RWPE1 (cell line): ENCODE results near the gene FAM149B1.
"Not testable (repeated sequence)": the region's sequence is repeated elsewhere in the genome, so short reads cannot be mapped to it uniquely, and the experiment has no call there.

Source experiments
- CTCF ChIA-PET: fragments of 350-600 bp; sonication (Branson Sonifier 250); formaldehyde crosslinking; extraction: SDS; loops from one replicate; lab custom pipeline; 2021; lab: Yijun Ruan, JAX
- POLR2A ChIA-PET: fragments of 400-600 bp; formaldehyde crosslinking; extraction: SDS; loops from one replicate; lab custom pipeline; 2020; ENCODE audit warnings: antibody characterized with exemption; ENCODE audit not compliant: low non-redundant PET; lab: Yijun Ruan, JAX
- DNase-seq: peaks from one replicate; pipeline ENCODE4 v3.0.0; 2012; ENCODE audit warnings: low spot score
- H3K27ac ChIP-seq: fragments of 450-650 bp; 2 replicates; pipeline ENCODE4 v1.5.1; 2017
- CTCF ChIP-seq: fragments of 450-650 bp; conservative IDR thresholded peaks from 2 replicates; pipeline ENCODE4 v1.5.1; 2017; ENCODE audit warnings: low read depth, mild to moderate bottlenecking

The FAM149B1 gene

GRCh38 chr10:73134727-73135126 is 33.2 kb upstream of the FAM149B1 start:
- CTCF ChIA-PET: no interaction called here
- POLR2A ChIA-PET: no interaction called here
- no peak for TF ChIP-seq CTCF
- H3K27ac ChIP-seq: no peak overlapping the region
- DNase-seq: no peak

GRCh38 chr10:73136627-73137026 is 31.3 kb upstream of the FAM149B1 start:
- CTCF ChIA-PET: interaction anchor here (0.6 to 1.6 kb wide), 3 partner anchors 22 to 860 kb away, joined by 3 to 7 read pairs (median 3); no protein-coding TSS in a partner anchor

GRCh38 chr10:73139251-73139650 is 28.7 kb upstream of the FAM149B1 start:
- ChIA-PET CTCF (interaction anchor here (0.6 to 0.9 kb wide), 2 partner anchors 44 to 446 kb away, joined by 4 to 5 read pairs; no protein-coding TSS in a partner anchor), POLR2A (interaction anchor here (0.7 kb wide), 1 partner anchor 28 kb away, joined by 3 read pairs; no protein-coding TSS in a partner anchor)
- TF ChIP-seq CTCF: no peak
- DNase-seq: no peak
- H3K27ac ChIP-seq: no peak overlapping the region

More at GRCh38 chr10:73136627-73137026, 31.3 kb upstream of the FAM149B1 start:
- no peak for DNase-seq
- no peak overlapping the region for H3K27ac ChIP-seq
- no peak for TF ChIP-seq CTCF
- POLR2A ChIA-PET: no interaction called here

- TF ChIP-seq CTCF: no peak
- no peak overlapping the region for H3K27ac ChIP-seq
- DNase-seq: no peak
- ChIA-PET CTCF (no interaction called here), POLR2A (no interaction called here)
Measured at GRCh38 chr10:73141603-73142002, 26.3 kb upstream of the FAM149B1 start.

- CTCF ChIA-PET: interaction anchor here (1.0 kb wide), 1 partner anchor 8 kb away, joined by 3 read pairs; no protein-coding TSS in a partner anchor
- POLR2A ChIA-PET, DNase-seq, H3K27ac ChIP-seq: not testable (repeated sequence)
Measured at GRCh38 chr10:73150633-73151413, 17.1 kb upstream of the FAM149B1 start.

- no peak for DNase-seq
- H3K27ac ChIP-seq: no peak overlapping the region
- ChIA-PET CTCF (interaction anchor here (0.6 kb wide), 2 partner anchors 603 to 1113 kb away, joined by 4 read pairs; no protein-coding TSS in a partner anchor), POLR2A (no interaction called here)
- no peak for TF ChIP-seq CTCF
Measured at GRCh38 chr10:73152009-73152408, 15.9 kb upstream of the FAM149B1 start.

- ChIA-PET POLR2A (interaction anchor here (0.7 to 1.0 kb wide), 2 partner anchors 45 to 60 kb away, joined by 3 to 8 read pairs; no protein-coding TSS in a partner anchor), CTCF (no interaction called here)
Measured at GRCh38 chr10:73156054-73156453, 11.9 kb upstream of the FAM149B1 start.

More at GRCh38 chr10:73156054-73156453, 11.9 kb upstream of the FAM149B1 start:
- H3K27ac ChIP-seq: no peak overlapping the region
- TF ChIP-seq CTCF: no peak
- DNase-seq: no peak
